B cell (primary cell): ENCODE measurements around the gene KLHDC8A. TPM values are rescaled to one million over a fixed set of nuclear protein-coding genes. Genes with fewer than 3 reads are reported as not detected.

Experiments used
- ATAC-seq: fragments of 200-7000 bp; cut with Tn5 transposase; one replicate; pipeline ENCODE4 v1.10.0; 2021; ENCODE audit warnings: low read depth, mild to moderate bottlenecking, moderate number of reproducible peaks, moderate library complexity
- CTCF ChIA-PET: fragments of 350-600 bp; sonication (Branson Sonifier 250); formaldehyde crosslinking; loops from one replicate; lab custom pipeline; 2021; ENCODE audit warnings: antibody characterized with exemption, inconsistent platforms; lab: Charles Lee
- POLR2A ChIA-PET: fragments of 350-600 bp; sonication (Branson Sonifier 250); formaldehyde crosslinking; loops from one replicate; lab custom pipeline; 2021; ENCODE audit warnings: antibody characterized with exemption; lab: Charles Lee
- DNase-seq: peaks from one replicate; pipeline ENCODE4 v3.0.0; 2013
- H2AFZ ChIP-seq: 2 replicates; pipeline ENCODE4 v1.6.1; 2012; ENCODE audit warnings: mild to moderate bottlenecking, low read depth, low read length; ENCODE audit not compliant: insufficient read depth, poor library complexity, severe bottlenecking
- H3K27ac ChIP-seq, 2 donors: 1 replicate in 1 of 2; 2 replicates in 1 of 2; pipeline ENCODE4 v1.5.1; 2012 to 2013; ENCODE audit warnings: low read length in 2 of 2, mild to moderate bottlenecking in 2 of 2, moderate library complexity in 1 of 2
- H3K27me3 ChIP-seq, 4 experiments: fragments of 200-600 bp in 1 of 4; sonication (generic) in 1 of 4; replicated peaks in 1 of 4; 1 replicate in 2 of 4; 2 replicates in 2 of 4; pipeline versions ENCODE4 v1.6.1 to v1.7.0; 2013 to 2016; ENCODE audit warnings: low read length in 3 of 4, mild to moderate bottlenecking in 2 of 4, mixed read lengths in 1 of 4, moderate library complexity in 1 of 4; ENCODE audit not compliant: insufficient read depth in 4 of 4, control insufficient read depth in 3 of 4; ENCODE audit errors: control extremely low read depth in 1 of 4
- H3K36me3 ChIP-seq, 2 experiments: replicated peaks in 1 of 2; 1 replicate in 1 of 2; 2 replicates in 1 of 2; pipeline versions ENCODE4 v1.6.1 to v1.7.1; 2013; ENCODE audit warnings: low read length in 1 of 2; ENCODE audit not compliant: insufficient read depth in 2 of 2, control insufficient read depth in 1 of 2; ENCODE audit errors: control extremely low read depth in 1 of 2, extremely low read depth in 1 of 2
- H3K4me1 ChIP-seq, 2 donors: fragments of 200-600 bp in 1 of 2; sonication (generic) in 1 of 2; 1 replicate in 1 of 2; 2 replicates in 1 of 2; pipeline versions ENCODE4 v1.5.1 to v1.6.1; 2013 to 2017; ENCODE audit warnings: low read length in 2 of 2; ENCODE audit not compliant: control insufficient read depth in 2 of 2, insufficient read depth in 2 of 2
- H3K4me2 ChIP-seq: replicated peaks from 2 replicates; pipeline ENCODE3; 2012; ENCODE audit warnings: mild to moderate bottlenecking, low read depth, low read length; ENCODE audit not compliant: poor library complexity, severe bottlenecking
- H3K4me3 ChIP-seq, 5 experiments: fragments of 200-600 bp in 1 of 5; sonication (generic) in 1 of 5; 1 replicate in 3 of 5; 2 replicates in 2 of 5; pipeline versions ENCODE4 v1.5.1 to v1.7.0; 2011 to 2016; ENCODE audit warnings: low read length in 4 of 5, mild to moderate bottlenecking in 4 of 5, low read depth in 2 of 5, control low read depth in 1 of 5, moderate library complexity in 1 of 5; ENCODE audit not compliant: insufficient read depth in 1 of 5; ENCODE audit errors: control extremely low read depth in 1 of 5, extremely low read depth in 1 of 5
- H3K79me2 ChIP-seq: fragments of 200-600 bp; sonication (generic); one replicate; pipeline ENCODE4 v1.6.0; 2016; ENCODE audit warnings: low read length; ENCODE audit not compliant: control insufficient read depth, insufficient read depth
- H3K9ac ChIP-seq: fragments of 200-600 bp; sonication (generic); 2 replicates; pipeline ENCODE4 v1.6.1; 2017; ENCODE audit warnings: mild to moderate bottlenecking, low read length, moderate library complexity
- H3K9me3 ChIP-seq, 3 donors: one replicate each; pipeline versions ENCODE4 v1.6.1 to v1.7.1; 2013; ENCODE audit warnings: low read length in 2 of 3; ENCODE audit not compliant: control insufficient read depth in 2 of 3, insufficient read depth in 1 of 3; ENCODE audit errors: control extremely low read depth in 1 of 3
- H4K20me1 ChIP-seq: 2 replicates; pipeline ENCODE4 v1.6.0; 2012; ENCODE audit warnings: mild to moderate bottlenecking, low read length; ENCODE audit not compliant: insufficient read depth, control insufficient read depth, poor library complexity, severe bottlenecking
- H3K27ac Mint-ChIP-seq: one replicate; pipeline ENCODE4 v1.8.0; 2021; ENCODE audit warnings: mixed read lengths
- H3K27me3 Mint-ChIP-seq: one replicate; pipeline ENCODE4 v1.8.0; 2021; ENCODE audit warnings: mixed read lengths
- H3K4me1 Mint-ChIP-seq: one replicate; pipeline ENCODE4 v1.8.0; 2021; ENCODE audit warnings: mixed read lengths
- H3K4me3 Mint-ChIP-seq: one replicate; pipeline ENCODE4 v1.8.0; 2021; ENCODE audit warnings: mixed read lengths
- H3K9me3 Mint-ChIP-seq: one replicate; pipeline ENCODE4 v1.8.0; 2022; ENCODE audit warnings: mixed read lengths; ENCODE audit not compliant: insufficient read depth
- CTCF ChIP-seq: fragments of 200-600 bp; IDR thresholded peaks from one replicate; pipeline ENCODE4 v1.8.0; 2022; ENCODE audit warnings: antibody characterized with exemption, mild to moderate bottlenecking
- EZH2 ChIP-seq: IDR thresholded peaks from 2 replicates; pipeline ENCODE4 v1.6.1; 2012; ENCODE audit warnings: borderline replicate concordance, low read depth, mild to moderate bottlenecking, moderate library complexity, low read length; ENCODE audit not compliant: insufficient read depth, poor library complexity, severe bottlenecking
- WGBS: methylation state at CpG from one replicate; pipeline ENCODE4 v1.1.5; 2013; ENCODE audit warnings: missing lambda C conversion rate; ENCODE audit not compliant: insufficient coverage; 5-methylcytosine and 5-hydroxymethylcytosine counted together
- intact Hi-C: fragments of 100-400 bp; cut with micrococcal nuclease; formaldehyde crosslinking; loops from one replicate; pipeline ENCODE4 v1.10.0; 2022
- polyA plus RNA-seq: library from polyadenylated mRNA; depleted of rRNA; stranded (reverse); fragments of >200 nt; gene quantifications from 2 replicates; pipeline ENCODE4 v1.2.3, GENCODE V29; 2012
- total RNA-seq, 2 donors: library from RNA; stranded (reverse); fragments of 120-200 nt in 1 of 2; gene quantifications; 1 replicate in 1 of 2; 2 replicates in 1 of 2; pipeline versions ENCODE4 v1.2.3 to v1.2.4, GENCODE V29; 2013 to 2022

Gene KLHDC8A
- total and polyA plus RNA-seq, 2 donors (not counting 1 experiment from before 2014, with no cell fraction given), result 0.39 to 0.60 TPM

GRCh38 chr1:205355075-205355453, 1.7 kb downstream of the KLHDC8A start:
- no peak for TF ChIP-seq CTCF
- TF ChIP-seq EZH2, result no peak
- Histone ChIP-seq H3K9me3 (no peaks in the 10 kb centered on the region), H3K4me1 (peaks cover 9 to 14% of the 10 kb centered on the region in 2 donors), H3K79me2 (no peaks in the 10 kb centered on the region), H3K9ac (no peak overlapping the region), H4K20me1 (no peaks in the 10 kb centered on the region), H3K27me3 (peaks cover 0 to 4% (median 0%) of the 10 kb centered on the region in 4 experiments), H3K4me2 (no peak overlapping the region), H3K4me3 (no peak overlapping the region), H2AFZ (no peak overlapping the region), H3K36me3 (no peaks in the 10 kb centered on the region), H3K27ac (no peak overlapping the region)
- intact Hi-C loops, result loop anchor here (2.0 kb wide), 2 partner anchors 20 to 76 kb away; no protein-coding TSS in a partner anchor
- ChIA-PET CTCF (interaction anchor here (1.1 to 6.0 kb wide), 20 partner anchors 8 to 304 kb away, joined by 3 to 115 read pairs (median 8); no protein-coding TSS in a partner anchor), POLR2A (interaction anchor here (1.3 kb wide), 1 partner anchor 130 kb away, joined by 5 read pairs; no protein-coding TSS in a partner anchor)
- Mint-ChIP-seq H3K27me3 (peaks cover 19% of the 10 kb centered on the region), H3K27ac (no peak overlapping the region), H3K4me3 (no peak overlapping the region), H3K4me1 (peaks cover 22% of the 10 kb centered on the region), H3K9me3 (no peaks in the 10 kb centered on the region)
- 100% methylated on average over 2 of the region's 3 CpGs for WGBS
- no peak for ATAC-seq
- no peak for DNase-seq

DNA sequence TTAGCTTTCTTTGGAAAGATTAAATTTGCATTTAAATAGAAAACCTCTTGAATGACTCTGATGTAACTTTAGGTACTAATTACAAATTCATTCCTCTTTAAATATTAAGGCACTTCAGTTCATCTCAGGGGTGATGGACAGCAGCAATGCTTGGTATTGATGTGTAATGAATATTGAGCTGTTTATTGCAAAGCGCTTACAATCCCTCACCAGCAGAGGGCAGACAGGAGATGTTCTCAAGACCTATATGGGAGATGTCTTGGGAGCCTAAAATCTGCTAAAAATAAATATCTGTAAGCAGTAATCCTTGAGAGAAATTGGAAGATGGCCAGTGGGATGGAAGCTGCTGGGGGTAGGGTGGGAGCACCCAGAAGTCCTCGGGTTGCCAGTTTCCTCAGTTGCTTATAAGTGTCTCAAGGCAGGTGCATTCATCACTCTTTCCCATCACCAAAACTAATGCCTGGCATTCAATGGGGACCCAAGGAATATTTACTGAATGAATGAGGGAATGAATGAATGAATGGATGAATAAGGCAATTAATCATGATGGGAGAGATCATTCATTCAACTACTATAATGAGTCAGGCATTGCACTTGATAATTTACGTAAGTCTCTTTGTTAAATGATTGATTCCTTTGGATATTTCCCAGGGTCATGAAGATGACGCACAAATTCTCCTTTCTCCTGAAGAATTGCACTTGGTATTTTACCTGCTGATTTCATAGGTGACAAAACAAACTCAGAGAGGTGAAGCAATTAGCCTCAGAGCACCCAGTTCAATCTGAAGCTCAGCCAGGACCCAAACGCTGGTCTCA, 2.3 kb downstream of the KLHDC8A start:
- intact Hi-C loops, result loop anchor here (1.0 to 2.0 kb wide), 6 partner anchors 20 to 303 kb away; no protein-coding TSS in a partner anchor

More for the DNA sequence above, 2.3 kb downstream of the KLHDC8A start:
- peaks cover 28% of the 10 kb centered on the region for H3K4me1 Mint-ChIP-seq
- H3K79me2 ChIP-seq, result no peaks in the 10 kb centered on the region
- 90% methylated on average over 1 of the region's 5 CpGs for WGBS
- no peak overlapping the region for H3K4me3 Mint-ChIP-seq
- peak; percentile 78 for DNase-seq
- H3K4me1 ChIP-seq, result peaks cover 15 to 20% of the 10 kb centered on the region in 2 donors
- ChIA-PET POLR2A (interaction anchor here (0.5 to 1.3 kb wide), 2 partner anchors 69 to 131 kb away, joined by 5 to 7 read pairs; no protein-coding TSS in a partner anchor), CTCF (interaction anchor here (0.6 to 6.0 kb wide), 57 partner anchors 8 to 323 kb away, joined by 3 to 115 read pairs (median 4); partner anchors contain the start of genes BLACAT1 and NUAK2)
- no peak overlapping the region for H3K27ac ChIP-seq
- peaks cover 0 to 4% (median 0%) of the 10 kb centered on the region in 4 experiments for H3K27me3 ChIP-seq
- no peak overlapping the region for H2AFZ ChIP-seq
- ATAC-seq, result peak; percentile 58
- H3K4me3 ChIP-seq, result no peak overlapping the region
- H3K36me3 ChIP-seq, result no peaks in the 10 kb centered on the region
- no peak overlapping the region for H3K27ac Mint-ChIP-seq
- peaks cover 19% of the 10 kb centered on the region for H3K27me3 Mint-ChIP-seq
- TF ChIP-seq CTCF, result peak; percentile 95
- no peak for TF ChIP-seq EZH2
- no peaks in the 10 kb centered on the region for H3K9me3 ChIP-seq
- H3K9me3 Mint-ChIP-seq, result no peaks in the 10 kb centered on the region
- no peaks in the 10 kb centered on the region for H4K20me1 ChIP-seq
- no peak overlapping the region for H3K4me2 ChIP-seq
- H3K9ac ChIP-seq, result no peak overlapping the region
